Left colon (tissue), 2 donors: Measurements from ENCODE around the gene TMC3. TPM values are rescaled to one million over a fixed set of nuclear protein-coding genes. Genes with fewer than 3 reads are reported as not detected.
"Not testable (repeated sequence)": the region's sequence is repeated elsewhere in the genome, so short reads cannot be mapped to it uniquely, and the experiment has no call there.

Experiments
- ATAC-seq: fragments of 200-7000 bp; cut with Tn5 transposase; one replicate; pipeline ENCODE4 v1.9.1; 2020; ENCODE audit warnings: mild to moderate bottlenecking, moderate library complexity
- DNase-seq, 2 donors: peaks; one replicate each; pipeline ENCODE4 v3.0.0-alpha.2; 2020
- intact Hi-C, 2 donors: fragments of 100-400 bp; cut with DNase I in 1 of 2; cut with micrococcal nuclease in 1 of 2; formaldehyde crosslinking; loops; one replicate each; pipeline versions ENCODE4 v1.11.2 to v1.14.0; 2022; cut with DNase I, micrococcal nuclease
- total RNA-seq, 2 donors: library from RNA; stranded (reverse); fragmentation: NEBNext Ultra II Directional; extraction: Animal tissue kit (Norgen Biotek cat#: 25700); gene quantifications; one replicate each; pipeline ENCODE4 v1.2.1, GENCODE V29; 2021
- donor health status: DM: no; HTN: no; CAD: no.
- donor health status: DM: yes; HTN: yes; CAD: no.

Gene TMC3
- total RNA-seq, 2 donors from 2014 or later: not detected

- intact Hi-C loops: no loop called here
- DNase-seq (no peak), ATAC-seq (no peak)
These were observed 16.8 kb downstream of the TMC3 start for GRCh38 chr15:81357180-81357686.

DNA sequence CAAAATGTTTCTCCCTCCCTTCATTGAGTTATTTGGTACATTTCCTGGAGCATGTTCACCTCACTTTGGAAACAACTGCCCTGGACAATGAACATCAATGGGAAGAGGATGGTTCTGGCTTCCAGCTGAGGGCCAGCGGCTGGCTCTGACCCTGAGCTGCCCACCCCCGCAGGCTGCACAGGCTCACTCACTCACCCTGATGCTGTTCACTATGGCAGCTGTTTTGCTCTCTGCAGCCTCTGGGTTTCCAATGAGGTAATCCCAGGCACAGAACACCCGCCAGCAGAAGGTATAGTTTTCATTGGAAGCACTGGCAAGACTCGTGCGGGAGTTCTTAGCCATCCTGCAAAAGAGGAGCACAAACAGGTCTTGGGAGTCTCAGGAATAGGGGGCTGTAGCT is 17.8 kb downstream of the TMC3 start:
- ATAC-seq (no peak), DNase-seq (no peak)
- intact Hi-C loops: no loop called here

- no peak for ATAC-seq
- intact Hi-C loops: no loop called here
- DNase-seq: no peak
These were observed 22.4 kb downstream of the TMC3 start for GRCh38 chr15:81351651-81352050.

DNA sequence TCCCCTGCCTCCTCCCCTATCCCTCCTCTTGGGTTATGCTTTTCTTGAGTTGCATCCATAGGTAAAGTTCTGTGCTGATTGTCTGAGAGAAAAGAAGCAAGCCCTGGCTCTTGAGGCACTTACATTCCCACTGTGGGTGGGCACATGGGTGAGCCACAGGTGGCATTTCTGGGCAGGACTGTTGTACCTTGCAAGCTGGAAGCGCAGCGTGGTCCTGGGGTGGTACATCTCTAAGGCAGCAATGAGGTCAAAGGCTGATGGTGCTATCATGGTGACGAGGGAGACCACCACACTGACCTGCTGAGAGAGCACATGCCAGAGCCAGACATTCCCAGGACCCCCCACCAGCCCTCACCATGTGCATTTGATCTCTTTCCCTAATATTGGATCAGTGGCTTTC is 24.7 kb downstream of the TMC3 start:
- intact Hi-C loops: no loop called here
- no peak for DNase-seq

DNA sequence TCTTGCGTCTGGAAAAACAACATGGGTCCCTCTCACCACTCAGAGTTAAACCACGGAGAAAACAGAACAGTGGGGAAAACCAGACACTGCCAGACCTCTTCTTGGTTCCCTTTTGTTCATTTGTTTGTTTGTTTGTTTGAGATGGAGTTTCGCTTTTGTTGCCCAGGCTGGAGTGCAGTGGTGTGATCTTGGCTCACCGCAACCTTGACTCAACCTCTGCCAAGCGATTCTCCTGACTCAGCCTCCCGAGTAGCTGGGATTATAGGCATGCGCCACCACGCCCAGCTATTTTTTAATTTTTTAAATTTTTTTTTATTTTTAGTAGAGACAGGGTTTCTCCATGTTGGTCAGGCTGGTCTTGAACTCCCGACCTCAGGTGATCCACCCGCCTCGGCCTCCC is 25.3 kb downstream of the TMC3 start:
- DNase-seq, ATAC-seq, intact Hi-C loops: not testable (repeated sequence)

More for the DNA sequence above, 24.7 kb downstream of the TMC3 start:
- no peak for ATAC-seq

- ATAC-seq: no peak
- no peak for DNase-seq
- intact Hi-C loops: no loop called here
These were observed 26.1 kb downstream of the TMC3 start for GRCh38 chr15:81347910-81348309.

GRCh38 chr15:81346611-81347010 is 27.4 kb downstream of the TMC3 start:
- DNase-seq (no peak), ATAC-seq (no peak)
- intact Hi-C loops: no loop called here

DNA sequence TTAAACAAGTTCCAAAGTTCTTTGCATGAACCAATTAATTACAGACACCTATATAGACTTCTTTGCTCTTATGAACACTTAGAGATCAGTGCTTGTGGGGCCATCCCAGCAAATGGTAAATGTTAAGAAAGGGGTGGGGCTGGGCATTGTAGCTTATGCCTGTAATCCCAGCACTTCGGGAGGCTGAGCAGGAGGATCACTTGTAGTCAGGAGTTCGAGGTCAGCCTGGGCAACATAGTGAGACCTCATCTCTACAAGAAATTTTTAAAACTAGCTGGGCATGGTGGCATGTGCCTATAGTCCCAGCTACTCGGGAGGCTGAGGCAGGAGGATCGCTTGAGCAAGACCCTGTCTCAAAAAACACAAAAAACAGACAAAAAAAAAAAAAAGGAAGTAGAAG is 30.6 kb downstream of the TMC3 start:
- intact Hi-C loops: no loop called here
- DNase-seq: no peak
- no peak for ATAC-seq

GRCh38 chr15:81341351-81341750 is 32.7 kb downstream of the TMC3 start:
- intact Hi-C loops: no loop called here
- DNase-seq (no peak), ATAC-seq (no peak)

DNA sequence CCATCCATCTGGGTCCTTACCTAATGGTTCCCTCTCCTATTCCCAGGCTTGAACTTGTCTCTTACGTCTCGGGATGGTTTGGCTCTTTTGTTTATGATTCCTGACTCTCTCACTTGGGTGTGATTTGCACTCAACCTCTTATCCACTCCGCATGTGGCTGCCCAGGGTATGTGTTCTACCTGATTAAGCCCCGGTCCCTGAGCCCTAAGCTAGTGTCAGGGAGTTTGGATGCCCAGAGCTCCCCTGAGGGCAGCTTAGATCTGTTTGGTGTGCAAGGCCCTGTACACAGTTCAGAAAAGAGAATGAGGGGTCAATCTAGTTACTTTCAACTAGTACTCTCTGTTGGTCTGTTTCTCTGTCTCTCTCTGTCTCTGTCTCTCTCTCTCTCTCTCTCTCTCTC is 34.2 kb downstream of the TMC3 start:
- ATAC-seq (no peak), DNase-seq (no peak)
- intact Hi-C loops: no loop called here

- no peak for DNase-seq
- intact Hi-C loops: no loop called here
These were observed 34.7 kb downstream of the TMC3 start for GRCh38 chr15:81339321-81339720.

GRCh38 chr15:81338170-81339007 is 35.6 kb downstream of the TMC3 start:
- DNase-seq (no peak), ATAC-seq (no peak)
- intact Hi-C loops: no loop called here

More at GRCh38 chr15:81339321-81339720, 34.7 kb downstream of the TMC3 start:
- no peak for ATAC-seq

DNA sequence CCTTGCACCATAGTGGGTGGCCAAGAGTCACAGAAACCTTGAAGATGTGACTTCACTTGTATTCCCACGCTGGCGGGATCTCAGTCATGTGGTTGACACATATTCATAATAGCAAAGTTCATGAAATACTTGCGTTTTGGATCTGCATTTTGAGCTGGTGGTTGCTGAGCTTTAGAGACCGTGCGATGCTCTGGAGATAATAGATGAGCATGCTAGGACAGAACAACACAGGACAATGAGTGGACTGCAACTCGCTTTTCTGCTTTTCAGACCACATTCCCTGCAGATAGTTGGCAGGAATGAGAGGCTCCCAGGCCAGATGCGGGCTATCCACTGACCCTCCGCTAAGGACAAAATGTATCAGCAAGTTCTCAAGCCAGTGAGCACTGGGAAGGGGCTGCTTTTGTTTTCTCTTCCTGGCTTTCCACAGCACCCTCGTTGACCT is 36.3 kb downstream of the TMC3 start:
- ATAC-seq: no peak
- intact Hi-C loops: no loop called here
- DNase-seq: no peak

- no peak for ATAC-seq
- intact Hi-C loops: no loop called here
- no peak for DNase-seq
These were observed 36.8 kb downstream of the TMC3 start for GRCh38 chr15:81337241-81337640.

DNA sequence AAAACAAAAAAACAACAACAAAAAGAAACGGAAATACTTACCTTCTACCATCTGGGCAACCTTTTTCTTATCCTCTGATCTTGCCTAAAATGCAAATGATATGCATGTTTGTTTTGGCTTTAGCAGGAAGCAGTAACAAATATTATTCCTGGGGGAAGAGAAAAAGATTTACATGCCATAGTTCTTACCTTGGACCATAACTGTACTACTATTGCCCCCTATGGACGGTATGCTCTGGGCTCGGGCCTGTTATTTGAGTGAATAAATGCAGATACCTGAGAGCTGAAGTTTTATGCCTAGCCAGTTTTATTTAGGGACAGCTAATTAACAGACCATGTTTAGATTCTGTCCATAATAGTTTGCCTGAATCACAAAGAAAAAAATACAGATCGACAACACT is 37.4 kb downstream of the TMC3 start:
- DNase-seq (peak in 1 of 2 donors; percentile 21), ATAC-seq (no peak)
- intact Hi-C loops: no loop called here

DNA sequence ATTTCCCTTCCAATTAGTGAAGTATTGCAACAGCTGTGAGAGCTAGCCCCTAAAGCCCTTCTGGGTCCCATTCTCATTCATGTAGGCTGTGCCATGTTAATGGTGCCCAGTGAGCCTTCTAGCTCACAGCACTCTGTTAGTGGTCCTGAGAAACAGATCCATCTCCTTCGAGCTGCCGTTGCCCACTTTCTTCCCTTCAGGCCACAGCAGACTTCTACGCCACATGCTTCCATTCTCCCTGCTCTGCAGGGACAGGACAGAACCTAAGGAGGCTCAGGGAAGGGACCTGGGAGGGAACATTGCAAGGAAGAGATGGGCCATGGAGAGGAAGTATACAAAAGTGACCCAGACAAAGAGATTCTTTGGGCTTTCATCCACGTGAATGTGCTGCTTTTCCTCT is 38.4 kb downstream of the TMC3 start:
- ATAC-seq (no peak), DNase-seq (no peak)
- intact Hi-C loops: no loop called here

DNA sequence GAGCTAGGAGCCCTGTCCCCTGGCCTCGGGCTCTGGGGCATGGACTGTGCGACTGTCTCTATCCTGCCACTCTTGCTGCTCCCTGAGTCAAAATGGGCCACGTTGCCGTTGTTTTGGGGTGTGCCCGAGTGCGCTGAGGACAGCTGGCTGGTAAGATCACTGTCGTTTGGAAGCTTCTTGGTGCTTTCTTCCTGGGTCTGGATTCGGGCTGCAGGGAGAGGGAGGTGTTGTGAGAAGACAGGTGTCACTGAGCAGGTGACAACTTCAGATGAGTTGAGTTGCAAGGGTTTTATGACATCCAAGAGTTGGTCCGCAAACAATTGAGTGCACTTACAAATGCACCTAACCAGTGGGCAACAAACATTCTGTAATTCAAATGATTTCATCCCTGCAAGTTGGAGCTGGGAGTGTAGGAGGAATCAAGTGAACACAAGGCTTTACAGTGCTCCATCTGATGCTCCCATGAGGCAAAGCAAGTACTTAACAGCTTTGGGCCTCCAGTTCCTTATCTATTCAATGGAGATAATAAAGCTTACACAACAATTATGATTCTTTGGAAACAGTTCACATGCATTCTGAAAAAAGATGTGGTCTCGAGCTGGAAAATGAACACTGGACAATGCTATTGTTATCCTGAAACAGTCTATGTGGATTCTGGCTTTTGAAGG is 39.1 kb downstream of the TMC3 start:
- intact Hi-C loops: loop anchor here in 1 of 2 donors (5.0 kb wide), 1 partner anchor 58 kb away; no protein-coding TSS in a partner anchor
- peak; percentile 65 for ATAC-seq

GRCh38 chr15:81333363-81333762 is 40.6 kb downstream of the TMC3 start:
- DNase-seq (no peak), ATAC-seq (no peak)
- intact Hi-C loops: loop anchor here in 1 of 2 donors (5.0 kb wide), 1 partner anchor 56 kb away; no protein-coding TSS in a partner anchor

More for the DNA sequence above, 39.1 kb downstream of the TMC3 start:
- DNase-seq: no peak

- no peak for ATAC-seq
- DNase-seq: no peak
- intact Hi-C loops: loop anchor here in 1 of 2 donors (5.0 kb wide), 1 partner anchor 55 kb away; no protein-coding TSS in a partner anchor
These were observed 41.7 kb downstream of the TMC3 start for GRCh38 chr15:81332326-81332725.

- DNase-seq (no peak), ATAC-seq (no peak)
- intact Hi-C loops: loop anchor here in 1 of 2 donors (5.0 kb wide), 1 partner anchor 54 kb away; no protein-coding TSS in a partner anchor
These were observed 42.4 kb downstream of the TMC3 start for GRCh38 chr15:81331600-81331999.
